DOHH2 (cell line): ENCODE measurements around the gene LONRF3.

ENCODE experiments used
- CTCF ChIP-seq: fragments of 200-600 bp; sonication (generic); IDR thresholded peaks from one replicate; pipeline ENCODE4 v1.5.1; 2014; ENCODE audit warnings: antibody characterized with exemption, mild to moderate bottlenecking, low read depth, low read length; ENCODE audit not compliant: poor library complexity, severe bottlenecking
- EZH2phosphoT487 ChIP-seq: fragments of 200-600 bp; sonication (generic); IDR thresholded peaks from 2 replicates; pipeline ENCODE4 v1.6.1; 2017; ENCODE audit warnings: borderline replicate concordance, mild to moderate bottlenecking, antibody characterized with exemption, low read length, moderate library complexity, mixed read lengths

GRCh38 chrX:119055687-119056086 lies 81.3 kb downstream of the LONRF3 start:
- TF ChIP-seq CTCF (no peak), EZH2phosphoT487 (no peak)
